Type B pancreatic cell (in vitro differentiated cells): Measurements from ENCODE around the gene TGFBR3. TPM values are rescaled to one million over a fixed set of nuclear protein-coding genes. Genes with fewer than 3 reads are reported as not detected.

Experiments used
- DNase-seq: peaks from one replicate; pipeline ENCODE4 v3.0.0; 2021; ENCODE audit warnings: mixed read lengths; ENCODE audit not compliant: unreplicated experiment; ENCODE audit errors: extremely low spot score
- H3K27ac Mint-ChIP-seq: 2 replicates; pipeline ENCODE4 v1.8.0; 2021; ENCODE audit warnings: mild to moderate bottlenecking, mixed read lengths
- H3K27me3 Mint-ChIP-seq: 2 replicates; pipeline ENCODE4 v1.8.0; 2021; ENCODE audit warnings: mixed read lengths
- H3K36me3 Mint-ChIP-seq: 2 replicates; pipeline ENCODE4 v1.8.0; 2021; ENCODE audit warnings: mixed read lengths
- H3K4me1 Mint-ChIP-seq: one replicate; pipeline ENCODE4 v1.8.0; 2021; ENCODE audit warnings: mixed read lengths; ENCODE audit not compliant: unreplicated experiment
- H3K4me3 Mint-ChIP-seq: 2 replicates; pipeline ENCODE4 v1.8.0; 2021; ENCODE audit warnings: mild to moderate bottlenecking, mixed read lengths
- H3K9me3 Mint-ChIP-seq: 2 replicates; pipeline ENCODE4 v1.8.0; 2021; ENCODE audit warnings: mixed read lengths
- CTCF ChIP-seq: fragments of 200-600 bp; sonication (generic); conservative IDR thresholded peaks from 2 replicates; pipeline ENCODE4 v1.5.0; 2021; ENCODE audit warnings: antibody characterized with exemption, mild to moderate bottlenecking
- total RNA-seq: library from RNA; stranded (reverse); gene quantifications from 2 replicates; pipeline ENCODE4 v1.2.1, GENCODE V29; 2021; ENCODE audit warnings: low replicate concordance

TGFBR3 gene
- total RNA-seq, 1 donor from 2014 or later = 33.5 TPM

- Mint-ChIP-seq H3K27ac (no peak overlapping the region), H3K4me3 (no peak overlapping the region), H3K27me3 (no peaks in the 10 kb centered on the region), H3K9me3 (peaks cover 24% of the 10 kb centered on the region), H3K36me3 (peaks cover 34% of the 10 kb centered on the region), H3K4me1 (peaks cover 37% of the 10 kb centered on the region)
- TF ChIP-seq CTCF = no peak
- no peak for DNase-seq
Observed at GRCh38 chr1:91741301-91741700, 144.7 kb downstream of the TGFBR3 start.

GRCh38 chr1:91737650-91738049 is 148.3 kb downstream of the TGFBR3 start:
- no peak for TF ChIP-seq CTCF
- Mint-ChIP-seq H3K9me3 (peaks cover 19% of the 10 kb centered on the region), H3K4me1 (peaks cover 33% of the 10 kb centered on the region), H3K4me3 (no peak overlapping the region), H3K27ac (peak overlapping the region; percentile 96), H3K36me3 (peaks cover 34% of the 10 kb centered on the region), H3K27me3 (no peaks in the 10 kb centered on the region)
- DNase-seq = no peak

GRCh38 chr1:91736715-91737615 is 149.0 kb downstream of the TGFBR3 start:
- H3K27me3 Mint-ChIP-seq = no peaks in the 10 kb centered on the region
- peaks cover 17% of the 10 kb centered on the region for H3K9me3 Mint-ChIP-seq
- peaks cover 33% of the 10 kb centered on the region for H3K36me3 Mint-ChIP-seq
- no peak for DNase-seq
- no peak for TF ChIP-seq CTCF
- H3K4me3 Mint-ChIP-seq = peak overlapping the region; percentile 77
- peaks cover 34% of the 10 kb centered on the region for H3K4me1 Mint-ChIP-seq
- peak overlapping the region; percentile 96 for H3K27ac Mint-ChIP-seq

GRCh38 chr1:91736146-91736714 is 149.7 kb downstream of the TGFBR3 start:
- TF ChIP-seq CTCF = no peak
- H3K4me1 Mint-ChIP-seq = peaks cover 36% of the 10 kb centered on the region
- DNase-seq = no peak
- H3K4me3 Mint-ChIP-seq = peak overlapping the region; percentile 77
- peak overlapping the region; percentile 96 for H3K27ac Mint-ChIP-seq
- peaks cover 28% of the 10 kb centered on the region for H3K36me3 Mint-ChIP-seq
- H3K27me3 Mint-ChIP-seq = no peaks in the 10 kb centered on the region
- peaks cover 13% of the 10 kb centered on the region for H3K9me3 Mint-ChIP-seq

- peak overlapping the region; percentile 24 for H3K27ac Mint-ChIP-seq
Observed at GRCh38 chr1:91735266-91735845, 150.6 kb downstream of the TGFBR3 start.

More at GRCh38 chr1:91735266-91735845, 150.6 kb downstream of the TGFBR3 start:
- Mint-ChIP-seq H3K9me3 (peaks cover 13% of the 10 kb centered on the region), H3K4me1 (peaks cover 38% of the 10 kb centered on the region), H3K4me3 (no peak overlapping the region), H3K27me3 (no peaks in the 10 kb centered on the region), H3K36me3 (peaks cover 32% of the 10 kb centered on the region)
- no peak for TF ChIP-seq CTCF
- DNase-seq = no peak
